Omental fat pad (tissue), 4 donors: ENCODE measurements around the gene SNX32. TPM values are rescaled to one million over a fixed set of nuclear protein-coding genes. Genes with fewer than 3 reads are reported as not detected.

Experiments used
- ATAC-seq: fragments of 150-250 bp; one replicate; pipeline ENCODE4 v1.9.1; 2016; ENCODE audit warnings: mild to moderate bottlenecking, moderate library complexity; ENCODE audit not compliant: low FRiP score
- DNase-seq: peaks from one replicate; pipeline ENCODE4 v3.0.0-alpha.2; 2019; ENCODE audit warnings: low spot score
- total RNA-seq, 4 donors: library from RNA; depleted of rRNA; stranded (reverse); fragments of >200 nt; gene quantifications; one replicate each; pipeline ENCODE4 v1.1.0, GENCODE V29; 2016
- TF ChIP-seq, protein P1 (sequence below), 3 donors: fragments of 450-650 bp; IDR thresholded peaks; one replicate each; pipeline ENCODE4 v1.5.1; 2016 to 2017; ENCODE audit warnings: antibody characterized with exemption in 3 of 3, mild to moderate bottlenecking in 3 of 3, moderate library complexity in 2 of 3

The SNX32 gene
- 1 to 10 TPM in 2 of 4 donors, under 1 TPM in 2; 0.79 to 1.6 (median 1.1) TPM for total RNA-seq

DNA sequence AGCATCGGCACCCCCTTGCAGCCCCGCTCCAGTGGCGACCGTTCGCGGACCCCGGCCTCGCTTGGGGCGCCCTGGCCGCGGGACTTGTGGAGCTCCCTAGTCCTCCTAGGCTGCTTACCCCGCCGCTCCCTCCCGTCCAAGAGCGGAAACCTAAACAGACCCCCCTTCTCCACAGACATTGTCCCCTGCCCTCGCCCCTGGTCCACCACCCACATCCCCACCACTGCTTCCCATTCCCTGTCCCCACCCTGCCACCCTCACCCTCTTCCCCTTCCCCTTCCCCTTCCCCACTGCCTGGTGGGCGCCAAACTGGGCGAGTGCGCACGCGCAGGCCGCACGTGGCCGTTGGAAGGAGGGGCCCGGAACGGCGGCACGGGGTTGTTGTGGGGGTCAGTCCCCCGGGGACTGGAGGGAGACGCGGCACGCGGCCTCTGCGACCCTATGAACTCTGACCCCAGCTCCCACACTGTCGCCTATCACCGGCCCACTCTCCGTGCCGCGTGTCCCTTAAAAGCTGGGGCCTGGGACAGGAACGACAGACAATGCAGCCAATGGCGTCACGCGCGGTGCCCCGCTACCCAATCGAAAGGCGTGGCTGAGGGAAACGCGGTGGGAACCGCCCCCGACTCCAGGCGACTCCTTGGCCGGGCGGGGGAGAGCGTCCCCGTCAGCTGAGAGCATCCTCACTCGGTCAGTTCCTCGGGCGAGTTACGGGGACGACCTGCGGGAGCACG lies at the start of gene SNX32:
SNX32 (plus strand) TSS at position 667 of the 734 bp plus-strand sequence. CDS start 103 bp downstream, outside the sequence.
- DNase-seq (peak; percentile 89), ATAC-seq (peak; percentile 100)
- TF ChIP-seq, protein P1, sequence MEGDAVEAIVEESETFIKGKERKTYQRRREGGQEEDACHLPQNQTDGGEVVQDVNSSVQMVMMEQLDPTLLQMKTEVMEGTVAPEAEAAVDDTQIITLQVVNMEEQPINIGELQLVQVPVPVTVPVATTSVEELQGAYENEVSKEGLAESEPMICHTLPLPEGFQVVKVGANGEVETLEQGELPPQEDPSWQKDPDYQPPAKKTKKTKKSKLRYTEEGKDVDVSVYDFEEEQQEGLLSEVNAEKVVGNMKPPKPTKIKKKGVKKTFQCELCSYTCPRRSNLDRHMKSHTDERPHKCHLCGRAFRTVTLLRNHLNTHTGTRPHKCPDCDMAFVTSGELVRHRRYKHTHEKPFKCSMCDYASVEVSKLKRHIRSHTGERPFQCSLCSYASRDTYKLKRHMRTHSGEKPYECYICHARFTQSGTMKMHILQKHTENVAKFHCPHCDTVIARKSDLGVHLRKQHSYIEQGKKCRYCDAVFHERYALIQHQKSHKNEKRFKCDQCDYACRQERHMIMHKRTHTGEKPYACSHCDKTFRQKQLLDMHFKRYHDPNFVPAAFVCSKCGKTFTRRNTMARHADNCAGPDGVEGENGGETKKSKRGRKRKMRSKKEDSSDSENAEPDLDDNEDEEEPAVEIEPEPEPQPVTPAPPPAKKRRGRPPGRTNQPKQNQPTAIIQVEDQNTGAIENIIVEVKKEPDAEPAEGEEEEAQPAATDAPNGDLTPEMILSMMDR (IDR thresholded peaks at IDR 0.05): no peak

DNA sequence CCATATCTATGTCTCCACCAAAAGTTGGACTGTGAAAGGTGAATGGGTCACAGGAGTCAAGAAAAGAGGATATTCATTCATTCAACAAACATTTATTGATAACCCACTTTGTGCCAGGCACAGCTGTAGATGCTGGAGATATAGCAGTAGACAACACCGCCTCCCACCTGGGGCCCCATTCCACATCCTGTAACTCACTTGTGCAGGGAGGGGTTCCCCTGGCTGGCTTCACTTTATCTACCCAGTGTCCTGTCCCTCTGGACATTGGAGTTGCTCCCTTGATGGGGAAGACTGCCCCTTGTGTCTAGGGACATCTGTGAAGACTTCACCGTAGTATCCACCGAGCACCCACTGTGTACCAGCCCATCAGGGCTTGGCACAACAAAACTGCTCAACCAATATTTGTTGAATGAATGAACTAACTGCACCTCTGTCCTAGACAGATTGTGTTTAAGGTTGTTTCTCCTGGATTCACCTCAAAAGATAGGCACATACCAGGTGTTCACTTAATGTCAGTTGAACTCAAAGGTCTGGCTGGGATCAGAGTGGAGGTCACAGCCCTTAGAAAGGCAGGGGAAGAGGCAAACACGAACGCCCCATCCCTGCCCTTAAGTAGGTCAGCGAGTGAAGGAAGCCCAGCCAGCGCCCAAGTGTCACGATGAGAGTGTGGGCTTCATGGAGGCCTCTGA lies 48.3 kb upstream of the SNX32 start:
- no peak for ATAC-seq
- no peak for DNase-seq
- TF ChIP-seq, protein P1 (IDR thresholded peaks at IDR 0.05): no peak

DNA sequence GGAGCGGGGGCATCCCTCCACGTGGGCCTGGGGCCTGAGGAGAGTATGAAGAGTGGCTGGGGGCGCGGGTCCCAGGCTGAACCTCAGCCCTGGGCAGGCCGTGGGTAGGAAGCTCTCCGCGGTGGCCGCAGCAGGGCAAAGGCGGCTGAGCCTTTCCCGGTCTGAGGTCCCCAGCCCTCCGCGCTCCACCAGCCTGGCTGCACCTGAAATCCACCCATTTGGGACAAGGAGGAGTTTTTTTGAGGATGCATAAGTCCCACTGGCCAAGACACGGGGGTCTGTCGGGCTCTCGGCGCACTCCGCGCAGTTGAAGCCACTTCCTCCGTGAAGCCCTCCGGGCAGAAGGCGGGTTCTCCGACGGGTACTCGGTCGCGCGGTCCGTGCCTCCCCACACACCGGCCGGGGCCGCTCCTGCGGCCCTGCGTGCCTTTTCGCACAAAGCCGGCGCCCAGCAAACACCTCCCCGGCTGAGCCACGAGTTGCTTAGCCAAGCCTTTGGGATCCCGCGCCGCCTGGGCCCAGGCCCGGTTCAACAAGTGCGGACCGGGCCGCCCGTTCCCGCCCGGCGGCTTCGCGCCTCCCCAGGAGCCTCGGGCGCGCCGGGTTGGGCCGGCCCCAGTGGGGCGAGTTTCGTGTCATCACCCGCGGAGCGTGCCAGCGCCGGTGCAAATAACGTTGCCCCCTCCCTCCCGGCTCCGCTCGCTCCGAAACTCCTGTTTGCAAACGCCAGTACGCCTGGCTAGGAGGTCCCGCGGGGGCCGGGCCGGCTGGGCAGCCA lies 47.6 kb upstream of the SNX32 start:
- DNase-seq: no peak
- TF ChIP-seq, protein P1 (IDR thresholded peaks at IDR 0.05): no peak
- no peak for ATAC-seq

GRCh38 chr11:65786786-65787636 lies 46.8 kb upstream of the SNX32 start, which contains the start of gene OVOL1:
TSS of gene OVOL1 (plus strand) at chr11:65787063. CDS start at chr11:65787374, 311 bp downstream.
- DNase-seq (no peak), ATAC-seq (no peak)
- TF ChIP-seq, protein P1 (IDR thresholded peaks at IDR 0.05): no peak

DNA sequence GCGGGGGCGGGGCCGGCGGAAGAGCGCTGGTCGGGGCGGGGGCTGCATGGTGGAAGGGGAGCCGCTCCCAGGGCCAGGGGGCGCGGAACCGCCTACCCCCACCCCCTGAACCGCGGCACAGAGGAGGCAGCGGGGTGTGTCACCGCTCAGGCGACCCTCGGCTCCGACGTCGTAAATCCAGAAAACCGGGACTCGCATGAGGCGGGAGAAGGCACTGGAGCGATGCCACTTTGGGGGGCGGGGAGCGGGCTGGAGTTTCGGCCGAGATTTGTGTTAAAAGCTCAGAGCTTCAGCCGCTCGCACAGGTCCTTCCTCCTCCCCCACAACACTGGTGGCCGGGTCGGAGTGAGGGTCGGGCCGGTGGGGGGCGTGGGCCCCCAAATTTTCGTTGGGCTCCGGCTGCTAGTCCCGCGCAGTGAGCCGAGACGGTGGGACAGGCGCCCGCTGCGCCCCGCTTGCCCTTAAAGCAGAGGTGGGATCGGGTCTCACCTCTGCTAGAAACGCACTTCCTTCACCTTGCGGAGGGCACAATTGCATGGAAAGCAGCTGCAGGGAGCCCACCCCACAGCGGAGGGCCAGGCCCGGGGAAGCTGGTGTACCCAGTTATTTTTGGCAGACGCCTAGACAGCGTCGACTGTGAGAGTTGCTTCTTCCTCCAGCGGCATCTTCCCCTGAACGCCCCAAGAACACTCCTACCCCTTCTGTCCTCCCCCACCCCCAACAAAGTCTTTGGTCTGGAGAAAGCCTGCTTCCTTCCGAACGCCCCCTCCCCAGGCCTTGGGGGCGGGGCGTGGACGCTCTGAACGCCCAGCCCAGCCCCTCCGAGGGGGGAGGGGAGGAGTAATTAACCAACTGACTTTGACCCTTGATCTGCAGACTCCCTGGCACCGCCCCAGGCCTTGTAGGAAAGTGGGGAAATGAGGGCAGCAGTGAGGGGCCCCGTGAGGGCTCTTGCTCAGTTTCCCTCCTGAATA lies 45.8 kb upstream of the SNX32 start:
- ATAC-seq: no peak
- no peak for DNase-seq
- TF ChIP-seq, protein P1 (IDR thresholded peaks at IDR 0.05): no peak
